Upper lobe of left lung (tissue), 6 donors: ENCODE results near the gene SAA1. TPM values are rescaled to one million over a fixed set of nuclear protein-coding genes. Genes with fewer than 3 reads are reported as not detected.

ENCODE experiments used
- ATAC-seq, 2 donors: fragments of 200-7000 bp; cut with Tn5 transposase; one replicate each; pipeline ENCODE4 v1.9.1; 2022; ENCODE audit warnings: mild to moderate bottlenecking in 2 of 2, moderate library complexity in 2 of 2; ENCODE audit not compliant: low FRiP score in 2 of 2
- DNase-seq, 2 donors: peaks; one replicate each; pipeline ENCODE4 v3.0.0-alpha.2; 2019 to 2020
- H3K27ac ChIP-seq, 4 donors: fragments of 200-600 bp; sonication (generic); one replicate each; pipeline ENCODE4 v1.5.1; 2016 to 2019
- H3K27me3 ChIP-seq, 4 donors: fragments of 200-600 bp; sonication (generic); one replicate each; pipeline ENCODE4 v1.5.1; 2017 to 2019
- H3K36me3 ChIP-seq, 4 donors: fragments of 200-600 bp; sonication (generic); one replicate each; pipeline ENCODE4 v1.5.1; 2016 to 2019
- H3K4me1 ChIP-seq, 4 donors: fragments of 200-600 bp; sonication (generic); one replicate each; pipeline ENCODE4 v1.5.1; 2018 to 2019
- H3K4me3 ChIP-seq, 4 donors: fragments of 200-600 bp; sonication (generic); one replicate each; pipeline ENCODE4 v1.5.1; 2017 to 2019; ENCODE audit warnings: mild to moderate bottlenecking in 2 of 4, moderate library complexity in 1 of 4
- H3K9me3 ChIP-seq, 4 donors: fragments of 200-600 bp; sonication (generic); one replicate each; pipeline ENCODE4 v1.5.1; 2018 to 2019
- CTCF ChIP-seq, 6 experiments: fragments of 450-650 bp in 4 of 6; fragments of 200-600 bp in 2 of 6; sonication (generic) in 2 of 6; IDR thresholded peaks; one replicate each; pipeline ENCODE4 v1.5.1; 2016 to 2019; ENCODE audit warnings: antibody characterized with exemption in 6 of 6
- EP300 ChIP-seq, 4 donors: sonication (generic); formaldehyde crosslinking; IDR thresholded peaks; one replicate each; pipeline ENCODE4 v1.5.1; 2017; ENCODE audit warnings: antibody characterized with exemption in 4 of 4, control low read depth in 2 of 4
- POLR2A ChIP-seq, 4 donors: fragments of 450-650 bp; IDR thresholded peaks; one replicate each; pipeline ENCODE4 v1.5.1; 2016 to 2017; ENCODE audit warnings: antibody characterized with exemption in 4 of 4, mild to moderate bottlenecking in 2 of 4
- POLR2AphosphoS5 ChIP-seq, 2 donors: sonication (generic); formaldehyde crosslinking; IDR thresholded peaks; one replicate each; pipeline ENCODE4 v1.5.1; 2017; ENCODE audit warnings: antibody characterized with exemption in 2 of 2
- WGBS, 2 donors: methylation state at CpG; one replicate each; pipeline ENCODE4 v1.1.5; 2017 to 2018; 5-methylcytosine and 5-hydroxymethylcytosine counted together
- total RNA-seq, 6 donors: library from RNA; depleted of rRNA in 4 of 6; stranded (reverse); fragments of >200 nt in 4 of 6; gene quantifications; one replicate each; pipeline versions ENCODE4 v1.1.0 to v1.2.1, GENCODE V29; 2016 to 2021
- donor health status: DM: no; HTN: no; CAD: no; lungs with moderate emphysema.
- donor health status: DM: no; HTN: yes; CAD: no; lungs with severe emphysema.

The SAA1 gene
- total RNA-seq, 6 donors from 2014 or later = 9.0 to 92.5 (median 16.2) TPM

GRCh38 chr11:18225913-18226312, 40.2 kb upstream of the SAA1 start:
- H3K9me3 ChIP-seq = no peaks in the 10 kb centered on the region
- no peak for ATAC-seq
- no peak for DNase-seq
- no peak overlapping the region for H3K27ac ChIP-seq
- WGBS, 2 donors = 70 to 71% methylated on average over 2 of the region's 2 CpGs
- no peak overlapping the region for H3K4me3 ChIP-seq
- H3K4me1 ChIP-seq = no peaks in the 10 kb centered on the region
- TF ChIP-seq POLR2AphosphoS5 (IDR thresholded peaks at IDR 0.05) (no peak), POLR2A (IDR thresholded peaks at IDR 0.05) (no peak), EP300 (IDR thresholded peaks at IDR 0.05) (no peak), CTCF (IDR thresholded peaks at IDR 0.05) (no peak)
- H3K36me3 ChIP-seq = no peaks in the 10 kb centered on the region
- no peaks in the 10 kb centered on the region for H3K27me3 ChIP-seq

DNA sequence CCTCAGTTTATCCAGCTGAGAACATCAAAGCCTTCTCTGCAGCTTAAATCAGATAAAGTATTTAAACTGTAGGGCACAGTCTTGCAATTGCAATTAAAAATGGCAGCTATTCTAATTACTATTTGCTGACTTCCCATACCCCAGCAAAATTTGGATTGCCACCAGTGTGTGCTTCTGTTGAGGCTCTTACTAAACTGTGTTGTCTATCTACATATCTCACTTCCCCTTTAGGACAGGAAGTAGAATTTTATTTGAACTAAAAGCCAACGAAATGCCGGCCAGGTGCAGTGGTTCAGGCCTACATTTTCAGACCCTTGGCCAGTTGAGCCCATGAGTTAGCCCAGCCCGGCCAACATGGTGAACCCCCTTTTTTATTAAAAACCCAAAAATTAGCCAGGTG, 36.6 kb upstream of the SAA1 start:
- H3K27me3 ChIP-seq = no peaks in the 10 kb centered on the region
- H3K4me1 ChIP-seq = no peaks in the 10 kb centered on the region
- H3K36me3 ChIP-seq = no peaks in the 10 kb centered on the region
- WGBS, 2 donors = 48 to 59% methylated on average over 2 of the region's 3 CpGs
- H3K9me3 ChIP-seq = no peaks in the 10 kb centered on the region
- TF ChIP-seq POLR2AphosphoS5 (IDR thresholded peaks at IDR 0.05) (no peak), EP300 (IDR thresholded peaks at IDR 0.05) (no peak), POLR2A (IDR thresholded peaks at IDR 0.05) (no peak), CTCF (IDR thresholded peaks at IDR 0.05) (no peak)
- no peak overlapping the region for H3K4me3 ChIP-seq
- no peak for DNase-seq
- no peak for ATAC-seq
- H3K27ac ChIP-seq = no peak overlapping the region

GRCh38 chr11:18230859-18231258, 35.2 kb upstream of the SAA1 start:
- H3K4me3 ChIP-seq = no peak overlapping the region
- 74 to 77% methylated on average over 2 of the region's 2 CpGs for WGBS, 2 donors
- H3K27me3 ChIP-seq = no peaks in the 10 kb centered on the region
- H3K4me1 ChIP-seq = no peaks in the 10 kb centered on the region
- TF ChIP-seq EP300 (IDR thresholded peaks at IDR 0.05) = no peak
- TF ChIP-seq CTCF (IDR thresholded peaks at IDR 0.05) = no peak
- no peak for TF ChIP-seq POLR2AphosphoS5 (IDR thresholded peaks at IDR 0.05)
- DNase-seq = no peak
- H3K27ac ChIP-seq = no peak overlapping the region
- H3K9me3 ChIP-seq = no peaks in the 10 kb centered on the region
- peak in 1 of 2 donors; percentile 14 for ATAC-seq
- no peaks in the 10 kb centered on the region for H3K36me3 ChIP-seq

GRCh38 chr11:18233912-18234311, 32.2 kb upstream of the SAA1 start:
- Histone ChIP-seq H3K36me3 (no peaks in the 10 kb centered on the region), H3K4me1 (no peaks in the 10 kb centered on the region), H3K9me3 (no peaks in the 10 kb centered on the region), H3K27ac (no peak overlapping the region), H3K4me3 (no peak overlapping the region), H3K27me3 (no peaks in the 10 kb centered on the region)
- DNase-seq (no peak), ATAC-seq (no peak)
- WGBS, 2 donors = 86 to 94% methylated on average over 4 of the region's 4 CpGs
- no peak for TF ChIP-seq POLR2A (IDR thresholded peaks at IDR 0.05)
- TF ChIP-seq POLR2AphosphoS5 (IDR thresholded peaks at IDR 0.05) = no peak
- no peak for TF ChIP-seq CTCF (IDR thresholded peaks at IDR 0.05)
- TF ChIP-seq EP300 (IDR thresholded peaks at IDR 0.05) = no peak
